ENCODE data around the gene TENM3.

DNA sequence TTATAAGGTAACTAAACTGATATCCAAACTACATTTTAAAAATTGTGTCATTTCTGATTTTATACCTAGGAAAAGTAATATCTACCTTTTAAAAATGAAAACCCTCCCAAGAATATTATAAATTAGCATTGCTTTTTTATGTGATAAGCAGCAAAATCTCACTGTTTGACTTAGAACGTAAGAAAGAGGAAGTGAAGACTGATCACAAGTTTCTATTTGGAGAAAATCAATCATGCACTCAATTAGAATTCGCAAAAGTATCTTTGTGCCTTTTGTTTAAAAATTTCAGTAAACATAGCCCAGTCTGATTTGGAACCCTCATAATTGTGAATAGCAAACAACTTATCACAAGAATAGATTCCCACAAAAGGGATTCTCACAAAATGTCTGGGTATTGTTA lies 142.7 kb downstream of the TENM3 start:
- TF ChIP-seq POLR2A (IDR thresholded peaks at IDR 0.05): no peak
- TF ChIP-seq CTCF (IDR thresholded peaks at IDR 0.05): no peak

All from uterus (tissue), 2 donors.